AG04449 (cell line): ENCODE measurements around the gene SPATA19.

ENCODE experiments used
- CTCF ChIA-PET: fragments of 350-600 bp; formaldehyde crosslinking; extraction: SDS; loops from one replicate; lab custom pipeline; 2021; ENCODE audit warnings: antibody characterized with exemption; lab: Yijun Ruan, JAX
- POLR2A ChIA-PET: fragments of 400-600, 350-600 bp; formaldehyde crosslinking; extraction: SDS; loops from one replicate; lab custom pipeline; 2020; ENCODE audit warnings: antibody characterized with exemption, inconsistent platforms; lab: Yijun Ruan, JAX
- DNase-seq: peaks from one replicate; pipeline ENCODE4 v3.0.0-alpha.2; 2010; ENCODE audit warnings: low read depth, low spot score
- H3K4me3 ChIP-seq: 2 replicates; pipeline ENCODE4 v1.5.1; 2011; ENCODE audit warnings: low read depth, mild to moderate bottlenecking, control low read depth, low read length
- CTCF ChIP-seq: IDR thresholded peaks from one replicate; pipeline ENCODE4 v1.5.1; 2011; ENCODE audit warnings: mild to moderate bottlenecking, moderate library complexity, low read length, control low read depth, inconsistent platforms; ENCODE audit not compliant: insufficient read depth; ENCODE audit errors: missing control alignments

SPATA19 gene

GRCh38 chr11:133827556-133827955, 17.8 kb downstream of the SPATA19 start:
- no peak for TF ChIP-seq CTCF
- ChIA-PET CTCF (no interaction called here), POLR2A (no interaction called here)
- no peak overlapping the region for H3K4me3 ChIP-seq
- no peak for DNase-seq

- POLR2A ChIA-PET, result no interaction called here
- CTCF ChIA-PET, result no interaction called here
- TF ChIP-seq CTCF, result no peak
- H3K4me3 ChIP-seq, result no peak overlapping the region
- DNase-seq, result no peak
These were observed 18.4 kb downstream of the SPATA19 start for GRCh38 chr11:133826866-133827265.

- no peak for DNase-seq
- ChIA-PET CTCF (no interaction called here), POLR2A (no interaction called here)
- H3K4me3 ChIP-seq, result no peak overlapping the region
- TF ChIP-seq CTCF, result no peak
These were observed 19.6 kb downstream of the SPATA19 start for GRCh38 chr11:133825666-133826065.

- POLR2A ChIA-PET, result no interaction called here
- H3K4me3 ChIP-seq, result no peak overlapping the region
- DNase-seq, result no peak
- CTCF ChIA-PET, result no interaction called here
- no peak for TF ChIP-seq CTCF
These were observed 20.2 kb downstream of the SPATA19 start for GRCh38 chr11:133825156-133825555.

GRCh38 chr11:133824593-133824992, 20.7 kb downstream of the SPATA19 start:
- H3K4me3 ChIP-seq, result no peak overlapping the region
- no peak for TF ChIP-seq CTCF
- no peak for DNase-seq
- CTCF ChIA-PET, result no interaction called here
- POLR2A ChIA-PET, result no interaction called here

GRCh38 chr11:133823614-133824013, 21.7 kb downstream of the SPATA19 start:
- DNase-seq, result no peak
- ChIA-PET POLR2A (no interaction called here), CTCF (no interaction called here)
- no peak overlapping the region for H3K4me3 ChIP-seq
- TF ChIP-seq CTCF, result no peak
